IPS-18a (cell line): ENCODE measurements around the gene COMT.

Experiments used
- H3K27ac ChIP-seq: one replicate; pipeline ENCODE4 v1.5.1; 2013; ENCODE audit warnings: low read length
- H3K27me3 ChIP-seq: one replicate; pipeline ENCODE4 v1.6.1; 2013; ENCODE audit warnings: mild to moderate bottlenecking, low read length; ENCODE audit not compliant: control insufficient read depth, insufficient read depth
- H3K36me3 ChIP-seq: one replicate; pipeline ENCODE4 v1.6.1; 2013; ENCODE audit warnings: low read depth, low read length; ENCODE audit not compliant: control insufficient read depth
- H3K4me1 ChIP-seq: one replicate; pipeline ENCODE4 v1.6.1; 2013; ENCODE audit warnings: low read depth, low read length; ENCODE audit not compliant: control insufficient read depth
- H3K4me3 ChIP-seq: one replicate; pipeline ENCODE4 v1.5.1; 2013; ENCODE audit warnings: low read length
- H3K9ac ChIP-seq: one replicate; pipeline ENCODE4 v1.6.1; 2013; ENCODE audit warnings: mild to moderate bottlenecking, low read length, moderate library complexity
- H3K9me3 ChIP-seq: one replicate; pipeline ENCODE4 v1.6.1; 2013; ENCODE audit warnings: low read depth, low read length; ENCODE audit not compliant: control insufficient read depth

The COMT gene

DNA sequence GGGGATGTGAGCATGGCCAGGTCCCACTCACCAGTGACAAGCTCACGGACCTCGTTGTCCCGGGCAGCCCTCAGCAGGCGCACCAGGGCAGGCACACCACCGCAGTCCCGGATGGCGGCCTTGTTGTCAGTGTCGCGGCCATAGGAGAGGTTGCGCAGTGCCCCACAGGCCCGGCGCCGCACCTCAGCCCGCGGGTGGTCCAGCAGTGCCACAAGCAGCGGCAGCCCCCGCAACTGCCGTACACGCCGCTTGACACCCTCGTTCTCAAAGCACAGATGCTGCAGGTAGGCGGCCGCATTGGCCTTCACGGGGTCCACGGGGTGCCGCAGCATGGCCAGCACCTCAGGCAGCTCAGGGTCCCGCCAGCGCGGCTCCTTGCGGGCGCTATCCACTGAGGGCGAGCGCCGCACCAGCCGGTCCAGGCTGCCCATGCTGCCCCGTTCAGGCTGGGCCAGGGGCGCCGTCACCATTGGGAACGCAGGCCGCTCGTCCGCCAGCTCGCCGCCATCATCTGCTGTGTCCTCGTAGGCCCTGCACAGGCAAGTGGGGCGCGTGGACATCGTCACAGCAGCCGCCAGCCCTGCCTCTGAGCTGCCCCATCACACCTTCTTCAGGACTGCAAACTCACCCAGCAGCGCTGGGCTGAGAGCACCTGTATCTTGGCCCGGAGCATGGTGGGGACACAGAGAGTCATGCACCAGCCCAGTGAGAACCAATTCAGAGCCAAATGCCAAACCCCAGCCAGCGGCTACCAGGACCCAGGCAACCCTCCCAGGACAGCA is 38.3 kb downstream of the COMT start:
- peaks cover 25% of the 10 kb centered on the region for H3K36me3 ChIP-seq
- H3K9me3 ChIP-seq: no peaks in the 10 kb centered on the region

DNA sequence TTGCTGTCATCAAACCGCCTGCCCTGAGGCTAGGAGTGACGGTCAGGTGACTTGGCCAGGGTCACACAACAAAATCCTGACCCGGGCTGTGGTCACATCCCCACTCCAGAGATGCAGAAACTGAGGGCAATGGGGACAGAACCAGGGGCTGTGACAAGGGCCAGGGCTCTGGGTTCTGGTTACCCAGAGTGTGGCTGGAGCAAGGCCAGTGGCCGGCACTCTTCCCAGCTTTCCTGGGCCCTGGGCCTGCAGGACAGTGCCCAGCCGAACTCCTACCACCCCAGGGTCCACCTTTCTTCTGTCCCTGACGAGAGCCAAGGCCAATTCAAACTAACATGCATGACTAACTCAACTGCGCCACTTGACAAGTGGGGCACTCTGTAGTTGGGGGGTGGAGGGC is 39.2 kb downstream of the COMT start:
- peaks cover 25% of the 10 kb centered on the region for H3K36me3 ChIP-seq
- peaks cover 1% of the 10 kb centered on the region for H3K4me1 ChIP-seq
- no peak overlapping the region for H3K9ac ChIP-seq
- no peaks in the 10 kb centered on the region for H3K27me3 ChIP-seq
- no peak overlapping the region for H3K4me3 ChIP-seq
- H3K9me3 ChIP-seq: no peaks in the 10 kb centered on the region
- H3K27ac ChIP-seq: no peak overlapping the region

More for the DNA sequence above, 38.3 kb downstream of the COMT start:
- H3K9ac ChIP-seq: no peak overlapping the region
- H3K4me3 ChIP-seq: no peak overlapping the region
- peaks cover 10% of the 10 kb centered on the region for H3K4me1 ChIP-seq
- H3K27ac ChIP-seq: no peak overlapping the region
- no peaks in the 10 kb centered on the region for H3K27me3 ChIP-seq

DNA sequence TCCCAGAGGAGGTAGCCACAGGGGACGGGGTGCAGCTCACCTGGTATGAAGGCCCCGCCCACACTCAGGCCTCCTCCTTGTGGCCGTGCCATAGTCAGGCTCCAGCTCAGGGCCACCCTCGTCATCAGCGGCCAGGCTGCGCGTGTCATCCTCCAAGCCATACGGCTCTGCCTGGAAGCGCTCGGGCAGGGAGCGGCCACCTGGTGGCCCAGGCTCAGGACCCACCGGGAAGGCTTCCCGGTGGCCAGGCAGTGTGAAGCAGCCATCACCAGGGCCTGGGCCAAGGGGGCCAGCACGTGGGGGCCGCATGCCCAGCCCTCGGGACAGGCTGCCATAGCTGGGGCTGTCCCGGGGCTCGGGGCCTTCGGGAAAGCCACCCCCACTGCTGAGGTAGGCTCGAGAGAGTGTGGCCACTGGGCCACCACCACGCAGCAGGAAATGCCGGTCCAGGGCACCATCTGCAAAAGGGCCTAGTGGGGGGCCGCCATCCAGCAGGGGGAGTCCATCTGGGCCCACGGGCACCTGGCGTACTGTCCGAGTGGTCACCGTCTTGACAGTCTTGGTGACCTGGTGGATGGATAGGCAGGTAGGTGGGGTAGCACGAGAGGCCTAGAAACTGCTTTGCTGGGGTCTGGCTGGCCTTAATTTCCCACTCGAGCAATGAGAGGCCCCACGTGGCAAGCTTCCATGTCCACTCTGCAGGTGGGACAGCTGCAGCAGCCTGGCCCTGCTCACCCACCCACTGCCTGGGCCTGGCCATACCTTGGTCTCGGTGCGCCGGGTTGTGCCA is 39.8 kb downstream of the COMT start:
- Histone ChIP-seq H3K4me1 (peaks cover 5% of the 10 kb centered on the region), H3K27me3 (no peaks in the 10 kb centered on the region), H3K27ac (no peak overlapping the region), H3K9me3 (no peaks in the 10 kb centered on the region), H3K36me3 (peaks cover 25% of the 10 kb centered on the region), H3K9ac (no peak overlapping the region), H3K4me3 (no peak overlapping the region)

DNA sequence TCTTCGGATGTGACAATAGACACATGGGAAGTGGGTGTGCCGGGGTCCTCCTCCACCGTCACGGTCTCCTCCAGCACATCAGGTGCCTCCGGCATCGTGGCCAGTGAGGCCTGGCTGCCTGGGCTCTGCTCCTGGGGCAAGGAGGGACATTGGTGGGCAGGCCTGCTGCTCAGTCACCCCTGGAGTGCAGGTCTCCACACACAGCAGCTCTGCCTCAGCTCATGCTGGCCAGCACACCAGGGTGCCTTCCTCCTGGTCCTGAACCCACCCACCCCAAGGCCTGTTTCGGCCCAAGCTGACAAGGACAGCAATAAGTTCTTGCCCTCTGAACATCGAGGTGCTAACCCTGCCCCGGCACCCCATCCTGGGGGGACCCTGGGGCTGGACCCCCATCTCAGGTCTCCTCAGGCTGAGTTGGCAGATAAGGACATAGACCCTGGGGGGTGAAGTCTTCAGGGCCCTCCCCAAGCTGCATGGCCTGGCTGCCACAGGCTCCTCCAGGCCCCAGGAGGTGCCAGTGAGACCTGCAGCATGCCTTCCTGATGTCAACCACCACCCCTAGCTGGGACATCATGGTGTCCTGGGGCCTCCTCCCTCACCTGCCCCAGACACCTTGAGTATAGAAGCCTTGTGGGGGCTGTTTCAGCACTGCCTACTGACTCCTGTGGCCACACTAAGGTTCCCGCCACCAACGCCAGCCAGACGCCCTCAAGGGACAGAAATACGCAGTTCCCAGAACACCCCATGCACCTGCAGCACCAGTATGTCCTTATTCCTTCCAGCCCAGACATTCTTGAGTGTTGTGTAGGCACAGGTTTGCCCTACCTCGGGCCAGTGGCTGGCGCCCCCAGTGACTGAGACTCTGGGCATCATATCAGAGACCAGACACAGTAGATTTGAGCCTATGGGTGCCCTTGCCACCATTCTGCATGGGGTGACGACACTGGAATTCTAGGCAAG is 40.7 kb downstream of the COMT start:
- H3K4me3 ChIP-seq: no peak overlapping the region
- peaks cover 25% of the 10 kb centered on the region for H3K36me3 ChIP-seq
- H3K27ac ChIP-seq: no peak overlapping the region
- peaks cover 5% of the 10 kb centered on the region for H3K4me1 ChIP-seq
- no peaks in the 10 kb centered on the region for H3K27me3 ChIP-seq
- H3K9me3 ChIP-seq: no peaks in the 10 kb centered on the region
- H3K9ac ChIP-seq: no peak overlapping the region

DNA sequence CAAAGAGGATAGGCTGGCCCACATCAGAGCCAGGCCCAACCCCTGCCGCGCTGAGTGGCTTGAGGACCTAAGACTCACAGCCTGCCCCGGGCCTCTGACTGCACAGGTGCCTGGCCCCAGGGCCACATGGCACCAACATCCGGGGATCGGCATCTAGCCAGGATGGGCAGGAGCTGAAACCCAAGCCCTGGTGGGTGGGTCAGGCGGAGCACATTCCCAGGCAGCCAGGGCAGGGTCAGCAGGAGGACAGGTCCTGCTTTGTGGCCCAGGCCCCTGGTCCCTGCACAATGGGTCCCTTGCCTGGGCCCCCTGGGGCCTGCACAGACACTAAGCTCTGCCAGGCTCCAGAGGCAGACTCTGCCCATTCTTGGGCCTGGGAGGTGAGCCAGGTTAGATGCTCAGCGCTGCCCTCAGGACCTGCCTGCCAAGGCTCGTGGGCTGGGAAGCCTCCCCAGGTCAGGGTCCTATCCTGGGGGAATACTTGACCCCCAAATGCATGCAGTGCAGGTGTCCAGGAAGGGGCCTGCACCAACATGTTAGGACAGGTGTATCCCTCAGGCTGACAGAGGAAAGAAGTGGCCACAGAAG is 41.5 kb downstream of the COMT start:
- Histone ChIP-seq H3K27me3 (no peaks in the 10 kb centered on the region), H3K4me3 (no peak overlapping the region), H3K9me3 (no peaks in the 10 kb centered on the region), H3K4me1 (peaks cover 9% of the 10 kb centered on the region), H3K27ac (no peak overlapping the region), H3K36me3 (peaks cover 25% of the 10 kb centered on the region), H3K9ac (no peak overlapping the region)

DNA sequence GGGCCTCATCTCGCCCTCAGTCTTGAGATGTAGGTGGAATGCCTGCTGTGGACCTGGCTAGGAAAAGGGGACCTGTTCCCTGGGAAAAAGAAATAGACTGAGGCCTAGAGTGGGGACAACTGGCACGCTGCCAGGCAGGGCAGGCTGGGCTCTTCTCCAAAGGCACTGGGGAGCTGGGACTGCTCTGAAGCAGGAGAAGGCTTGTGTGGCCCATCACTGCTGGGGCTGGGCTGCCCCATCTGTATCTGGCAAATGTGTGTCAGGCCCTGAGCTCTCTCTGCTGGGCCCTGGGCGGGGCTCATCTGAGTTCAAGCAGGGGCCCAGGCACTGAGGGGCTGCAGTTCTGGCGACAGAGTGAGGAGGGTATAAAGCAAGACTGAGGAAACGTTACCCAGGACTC is 42.2 kb downstream of the COMT start:
- Histone ChIP-seq H3K36me3 (peaks cover 23% of the 10 kb centered on the region), H3K27me3 (no peaks in the 10 kb centered on the region), H3K27ac (no peak overlapping the region), H3K9me3 (no peaks in the 10 kb centered on the region), H3K9ac (no peak overlapping the region), H3K4me3 (no peak overlapping the region), H3K4me1 (peaks cover 9% of the 10 kb centered on the region)

DNA sequence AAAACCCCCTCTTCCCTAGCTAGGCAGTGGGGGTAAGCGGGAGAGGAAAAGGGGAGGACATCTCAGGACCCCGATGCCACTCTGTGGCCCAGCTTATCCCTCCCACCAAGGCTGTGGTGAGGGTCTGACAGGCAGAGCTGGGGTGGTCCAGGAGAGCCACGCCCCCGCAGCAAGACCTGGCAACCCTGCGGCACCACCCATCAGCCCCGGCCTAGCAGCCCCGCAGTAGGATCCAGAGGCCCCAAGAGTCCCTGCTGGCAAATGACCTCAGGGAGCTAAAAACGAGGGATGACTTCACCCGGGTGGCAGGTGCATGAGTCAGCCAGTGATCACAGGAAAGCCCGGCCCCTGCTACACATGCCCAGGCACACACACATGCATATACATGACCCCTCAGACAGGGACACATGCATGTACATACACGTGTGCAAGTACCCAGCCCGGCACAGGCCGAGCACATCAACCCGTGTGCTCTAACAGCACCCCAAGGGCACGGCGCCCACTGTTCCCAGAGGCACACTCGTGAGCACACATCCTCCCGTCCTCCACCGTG is 42.7 kb downstream of the COMT start:
- no peak overlapping the region for H3K27ac ChIP-seq
- no peak overlapping the region for H3K4me3 ChIP-seq
- H3K27me3 ChIP-seq: no peaks in the 10 kb centered on the region
- no peak overlapping the region for H3K9ac ChIP-seq
- no peaks in the 10 kb centered on the region for H3K9me3 ChIP-seq
- peaks cover 9% of the 10 kb centered on the region for H3K4me1 ChIP-seq
- peaks cover 18% of the 10 kb centered on the region for H3K36me3 ChIP-seq

DNA sequence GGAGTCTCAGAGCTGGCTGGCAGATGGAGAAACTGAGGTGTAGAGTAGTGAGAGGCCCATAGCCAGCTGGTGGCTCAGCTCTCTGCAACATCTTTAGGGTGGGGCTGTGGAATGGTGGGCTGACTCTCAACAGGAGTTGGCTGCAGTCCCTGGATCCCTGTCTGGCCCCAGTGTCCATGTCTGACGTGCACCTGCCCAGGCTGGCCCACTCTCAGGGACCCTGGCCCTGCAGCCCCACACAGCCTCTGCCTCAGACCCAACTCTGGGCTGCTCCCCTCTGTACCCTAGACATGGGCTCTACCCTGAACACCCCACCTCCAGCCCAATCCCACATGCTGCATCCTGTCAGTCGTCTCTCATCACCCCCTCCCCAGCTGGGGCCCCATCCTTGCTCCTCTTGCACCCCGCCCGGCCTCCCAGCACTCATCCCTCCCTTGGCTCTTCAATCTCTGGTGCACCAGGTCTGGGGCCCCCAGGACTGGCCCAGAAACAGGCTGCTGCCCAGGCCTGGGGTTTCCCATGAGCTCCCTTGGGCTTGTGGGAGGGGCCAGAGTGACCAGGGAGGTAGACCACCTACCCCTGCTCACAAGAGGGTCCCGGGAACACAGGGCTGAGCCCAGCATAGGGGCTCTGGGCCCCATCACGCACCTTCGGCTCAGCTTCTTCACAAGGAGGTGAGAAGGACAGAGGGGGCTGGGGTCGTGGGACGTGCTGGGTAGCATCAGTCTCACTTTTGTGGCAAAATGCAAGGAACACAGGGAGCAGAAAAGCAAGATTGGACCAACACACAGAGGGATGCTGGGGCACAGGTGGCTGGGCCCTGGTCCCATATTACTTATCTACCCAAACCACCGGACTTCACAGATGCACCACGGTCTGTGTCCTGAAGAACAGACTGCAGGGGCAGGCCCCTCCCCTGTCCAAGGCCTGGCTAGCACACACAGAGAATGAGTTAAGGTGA is 43.6 kb downstream of the COMT start:
- no peaks in the 10 kb centered on the region for H3K9me3 ChIP-seq
- no peaks in the 10 kb centered on the region for H3K27me3 ChIP-seq
- peaks cover 14% of the 10 kb centered on the region for H3K36me3 ChIP-seq
- H3K27ac ChIP-seq: no peak overlapping the region
- H3K9ac ChIP-seq: no peak overlapping the region
- H3K4me1 ChIP-seq: peaks cover 9% of the 10 kb centered on the region
- H3K4me3 ChIP-seq: no peak overlapping the region

DNA sequence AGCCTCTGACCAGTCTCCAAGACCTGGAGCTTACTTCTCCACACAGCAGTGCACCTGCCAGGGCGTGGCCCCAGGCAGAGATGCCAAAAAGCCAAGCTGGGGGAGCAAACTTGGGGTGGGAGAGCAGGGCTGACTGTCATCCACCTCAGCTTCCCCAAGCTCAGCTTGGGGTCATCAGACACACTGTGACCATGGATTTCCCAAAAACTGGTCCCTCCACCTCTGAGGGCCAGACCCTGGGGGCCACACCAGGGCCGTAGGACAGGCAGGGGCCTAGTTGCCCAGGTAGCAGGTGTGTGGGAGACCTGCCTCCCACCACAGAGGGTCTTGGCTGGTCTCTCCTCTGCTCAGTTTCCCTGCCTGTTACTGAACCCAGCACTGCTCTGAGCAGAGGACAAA is 44.4 kb downstream of the COMT start:
- Histone ChIP-seq H3K36me3 (peaks cover 8% of the 10 kb centered on the region), H3K9ac (peak overlapping the region; percentile 73), H3K9me3 (no peaks in the 10 kb centered on the region), H3K4me3 (peak overlapping the region; percentile 87), H3K27ac (no peak overlapping the region), H3K27me3 (no peaks in the 10 kb centered on the region), H3K4me1 (peaks cover 9% of the 10 kb centered on the region)
